Measurements from ENCODE around the gene CRIM1. TPM values are rescaled to one million over a fixed set of nuclear protein-coding genes. Genes with fewer than 3 reads are reported as not detected.
A peak's percentile ranks its signal among the peaks of the same experiment; 100 is the strongest.

The CRIM1 gene
- total RNA-seq, 1 donor from 2014 or later, result 25.8 TPM

- Mint-ChIP-seq H3K27ac (no peak overlapping the region), H3K36me3 (ENCODE audit: insufficient read depth) (peaks cover 4% of the 10 kb centered on the region), H3K4me3 (ENCODE audit: low read depth) (no peak overlapping the region), H3K4me1 (ENCODE audit: low read depth) (peaks cover 12% of the 10 kb centered on the region), H3K9me3 (ENCODE audit: low read depth) (no peaks in the 10 kb centered on the region), H3K27me3 (no peaks in the 10 kb centered on the region)
- no peak for DNase-seq (ENCODE audit: low spot score, unreplicated experiment)
- TF ChIP-seq CTCF (IDR thresholded peaks at IDR 0.05; ENCODE audit: unreplicated experiment), result no peak
Measured at GRCh38 chr2:36493306-36493705, 137.7 kb downstream of the CRIM1 start.

- no peaks in the 10 kb centered on the region for H3K27me3 Mint-ChIP-seq
- H3K27ac Mint-ChIP-seq, result no peak overlapping the region
- no peak overlapping the region for H3K4me3 Mint-ChIP-seq (ENCODE audit: low read depth)
- no peak for DNase-seq (ENCODE audit: low spot score, unreplicated experiment)
- peaks cover 16% of the 10 kb centered on the region for H3K36me3 Mint-ChIP-seq (ENCODE audit: insufficient read depth)
- no peaks in the 10 kb centered on the region for H3K9me3 Mint-ChIP-seq (ENCODE audit: low read depth)
- H3K4me1 Mint-ChIP-seq (ENCODE audit: low read depth), result peaks cover 6% of the 10 kb centered on the region
- no peak for TF ChIP-seq CTCF (IDR thresholded peaks at IDR 0.05; ENCODE audit: unreplicated experiment)
Measured at GRCh38 chr2:36497570-36498163, 142.1 kb downstream of the CRIM1 start.

- H3K27me3 Mint-ChIP-seq, result no peaks in the 10 kb centered on the region
- H3K4me3 Mint-ChIP-seq (ENCODE audit: low read depth), result no peak overlapping the region
- peak overlapping the region; percentile 14 for H3K27ac Mint-ChIP-seq
- no peaks in the 10 kb centered on the region for H3K9me3 Mint-ChIP-seq (ENCODE audit: low read depth)
- H3K4me1 Mint-ChIP-seq (ENCODE audit: low read depth), result peaks cover 6% of the 10 kb centered on the region
- DNase-seq (ENCODE audit: low spot score, unreplicated experiment), result no peak
- TF ChIP-seq CTCF (IDR thresholded peaks at IDR 0.05; ENCODE audit: unreplicated experiment), result no peak
- H3K36me3 Mint-ChIP-seq (ENCODE audit: insufficient read depth), result peaks cover 16% of the 10 kb centered on the region
Measured at GRCh38 chr2:36499128-36499820, 143.7 kb downstream of the CRIM1 start.

- peaks cover 14% of the 10 kb centered on the region for H3K36me3 Mint-ChIP-seq (ENCODE audit: insufficient read depth)
- no peaks in the 10 kb centered on the region for H3K9me3 Mint-ChIP-seq (ENCODE audit: low read depth)
- no peak for DNase-seq (ENCODE audit: low spot score, unreplicated experiment)
- H3K27ac Mint-ChIP-seq, result no peak overlapping the region
- no peak overlapping the region for H3K4me3 Mint-ChIP-seq (ENCODE audit: low read depth)
- no peaks in the 10 kb centered on the region for H3K27me3 Mint-ChIP-seq
- H3K4me1 Mint-ChIP-seq (ENCODE audit: low read depth), result peaks cover 8% of the 10 kb centered on the region
- no peak for TF ChIP-seq CTCF (IDR thresholded peaks at IDR 0.05; ENCODE audit: unreplicated experiment)
Measured at GRCh38 chr2:36500072-36500471, 144.5 kb downstream of the CRIM1 start.

- no peaks in the 10 kb centered on the region for H3K27me3 Mint-ChIP-seq
- TF ChIP-seq CTCF (IDR thresholded peaks at IDR 0.05; ENCODE audit: unreplicated experiment), result no peak
- no peak overlapping the region for H3K4me3 Mint-ChIP-seq (ENCODE audit: low read depth)
- H3K4me1 Mint-ChIP-seq (ENCODE audit: low read depth), result peaks cover 20% of the 10 kb centered on the region
- peaks cover 14% of the 10 kb centered on the region for H3K36me3 Mint-ChIP-seq (ENCODE audit: insufficient read depth)
- DNase-seq (ENCODE audit: low spot score, unreplicated experiment), result no peak
- H3K27ac Mint-ChIP-seq, result no peak overlapping the region
- no peaks in the 10 kb centered on the region for H3K9me3 Mint-ChIP-seq (ENCODE audit: low read depth)
Measured at GRCh38 chr2:36502081-36502480, 146.5 kb downstream of the CRIM1 start.

Measured in progenitor cell of endocrine pancreas (in vitro differentiated cells).